ENCODE results near the gene PKMYT1.

Gene PKMYT1

DNA sequence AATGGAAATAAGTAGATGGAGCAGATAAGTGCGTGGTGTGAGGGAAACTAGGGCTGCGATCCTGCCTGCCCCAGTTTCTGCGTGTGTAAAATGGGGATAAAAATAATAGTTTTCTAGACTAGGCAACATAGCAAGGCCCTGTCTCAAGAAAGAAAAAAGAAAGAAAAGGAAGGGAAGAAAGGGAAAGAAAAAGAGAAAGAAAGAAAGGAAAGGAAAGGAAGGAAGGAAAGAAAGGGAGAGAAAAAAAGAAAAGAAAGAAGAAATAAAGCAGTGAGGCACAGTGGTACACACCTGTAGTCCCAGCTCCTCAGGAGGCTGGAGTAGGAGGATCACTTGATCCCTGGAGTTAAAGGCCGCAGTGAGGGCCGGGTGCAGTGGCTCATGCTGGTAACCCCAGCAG is 2.2 kb upstream of the PKMYT1 start:
- Histone ChIP-seq H3K27me3 (replicated peaks; ENCODE audit: control insufficient read depth, insufficient read depth, low read length) (peaks cover 1% of the 10 kb centered on the region), H3K36me3 (ENCODE audit: control insufficient read depth, insufficient read depth, low read length) (no peaks in the 10 kb centered on the region), H3K4me3 (replicated peaks; ENCODE audit: low read depth, low read length) (no peak overlapping the region)
- no peak for TF ChIP-seq CTCF (IDR thresholded peaks at IDR 0.05; ENCODE audit: insufficient read depth, low read length, poor library complexity, severe bottlenecking)
- DNase-seq (ENCODE audit: extremely low read depth, insufficient read length): no peak

GRCh38 chr16:2981899-2982250 is 1.6 kb upstream of the PKMYT1 start:
- Histone ChIP-seq H3K27me3 (replicated peaks; ENCODE audit: control insufficient read depth, insufficient read depth, low read length) (peaks cover 1% of the 10 kb centered on the region), H3K4me3 (replicated peaks; ENCODE audit: low read depth, low read length) (no peak overlapping the region), H3K36me3 (ENCODE audit: control insufficient read depth, insufficient read depth, low read length) (no peaks in the 10 kb centered on the region; the same call in 1 of the 2 replicates)
- no peak for DNase-seq (ENCODE audit: extremely low read depth, insufficient read length)
- no peak for TF ChIP-seq CTCF (IDR thresholded peaks at IDR 0.05; ENCODE audit: insufficient read depth, low read length, poor library complexity, severe bottlenecking)

DNA sequence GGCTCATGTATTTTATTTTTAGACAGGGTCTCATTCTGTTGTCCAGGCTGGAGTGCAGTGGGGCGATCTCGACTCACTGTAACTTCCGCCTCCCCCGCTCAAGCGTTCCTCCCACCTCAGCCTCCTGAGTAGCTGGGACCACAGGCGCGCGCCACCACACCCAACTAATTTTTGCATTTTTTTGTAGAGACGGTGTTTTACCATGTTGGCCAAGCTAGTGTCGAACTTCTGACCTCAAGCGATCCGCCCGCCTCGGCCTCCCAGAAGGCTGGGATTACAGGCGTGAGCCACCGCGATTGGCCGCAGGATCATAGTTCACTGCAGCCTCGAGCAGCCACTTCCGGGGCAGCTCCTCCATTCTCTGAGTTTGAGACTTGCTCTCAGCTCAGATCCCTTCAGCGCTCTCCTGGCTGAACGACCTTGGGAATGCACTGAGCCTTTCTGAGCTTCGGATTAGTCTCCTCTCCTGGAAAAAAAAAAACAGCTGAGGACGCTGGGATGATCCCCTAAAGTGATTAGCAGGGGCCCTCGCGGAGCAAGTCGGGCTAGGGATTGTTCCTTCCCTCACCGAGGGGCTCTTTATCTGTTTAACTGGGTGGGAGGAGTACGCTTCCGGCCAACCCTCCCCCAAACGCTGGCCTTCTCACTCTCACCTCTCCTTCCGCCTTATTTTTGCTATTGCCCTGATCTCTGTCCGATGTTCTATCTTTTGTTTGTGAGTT is 1.1 kb upstream of the PKMYT1 start:
- DNase-seq (ENCODE audit: extremely low read depth, insufficient read length): no peak
- TF ChIP-seq CTCF (IDR thresholded peaks at IDR 0.05; ENCODE audit: insufficient read depth, low read length, poor library complexity, severe bottlenecking): no peak
- peak overlapping the region; percentile 83 for H3K4me3 ChIP-seq (replicated peaks; ENCODE audit: low read depth, low read length)
- H3K27me3 ChIP-seq (replicated peaks; ENCODE audit: control insufficient read depth, insufficient read depth, low read length): peaks cover 1% of the 10 kb centered on the region
- peaks cover 2% of the 10 kb centered on the region; the same call in 1 of the 2 replicates for H3K36me3 ChIP-seq (ENCODE audit: control insufficient read depth, insufficient read depth, low read length)

DNA sequence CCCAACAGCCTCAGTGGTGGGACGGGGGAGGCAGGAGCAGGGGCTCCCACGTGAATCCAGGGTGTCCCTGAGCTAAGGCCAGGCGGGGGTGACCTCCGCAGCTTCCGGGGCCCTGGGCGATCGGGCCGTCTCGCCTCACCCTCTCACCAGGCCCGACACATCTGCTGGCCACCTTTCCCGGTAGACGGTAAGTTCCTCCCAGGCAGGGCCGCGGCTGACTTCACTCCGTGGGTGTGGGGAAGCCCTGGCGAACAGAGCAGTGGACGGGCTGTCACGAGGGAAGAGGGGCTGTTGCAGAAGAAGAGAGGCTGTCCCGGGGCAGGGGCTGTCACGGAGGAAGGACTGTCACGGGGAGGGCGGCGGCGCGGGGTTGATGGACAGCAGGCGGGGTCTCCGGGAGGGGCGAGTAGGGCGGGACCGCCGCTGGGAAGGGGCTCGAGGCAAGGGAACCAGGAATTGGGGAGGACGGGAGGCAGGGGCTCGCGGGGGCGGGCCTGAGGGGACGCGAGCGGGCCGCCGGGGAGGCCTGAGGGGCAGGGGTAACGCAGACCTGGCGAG is 498 bp downstream of the PKMYT1 start:
- Histone ChIP-seq H3K4me3 (replicated peaks; ENCODE audit: low read depth, low read length) (peak overlapping the region; percentile 83), H3K36me3 (ENCODE audit: control insufficient read depth, insufficient read depth, low read length) (peaks cover 8% of the 10 kb centered on the region), H3K27me3 (replicated peaks; ENCODE audit: control insufficient read depth, insufficient read depth, low read length) (no peaks in the 10 kb centered on the region; the same call in 1 of the 2 replicates)
- no peak for DNase-seq (ENCODE audit: extremely low read depth, insufficient read length)
- no peak for TF ChIP-seq CTCF (IDR thresholded peaks at IDR 0.05; ENCODE audit: insufficient read depth, low read length, poor library complexity, severe bottlenecking)

- Histone ChIP-seq H3K4me3 (replicated peaks; ENCODE audit: low read depth, low read length) (no peak overlapping the region), H3K36me3 (ENCODE audit: control insufficient read depth, insufficient read depth, low read length) (peaks cover 14% of the 10 kb centered on the region), H3K27me3 (replicated peaks; ENCODE audit: control insufficient read depth, insufficient read depth, low read length) (no peaks in the 10 kb centered on the region)
- no peak for DNase-seq (ENCODE audit: extremely low read depth, insufficient read length)
- TF ChIP-seq CTCF (IDR thresholded peaks at IDR 0.05; ENCODE audit: insufficient read depth, low read length, poor library complexity, severe bottlenecking): no peak
Measured at GRCh38 chr16:2977440-2977839, 2.8 kb downstream of the PKMYT1 start.

Data from GM06990 (cell line).